HepG2 (cell line): ENCODE data around the gene AUP1. TPM values are rescaled to one million over a fixed set of nuclear protein-coding genes. Genes with fewer than 3 reads are reported as not detected.

Experiments used
- KLF12 ChIP-seq: sonication (generic); formaldehyde crosslinking; IDR thresholded peaks from 2 replicates; pipeline ENCODE4 v1.4.0; 2020; ENCODE audit warnings: missing genetic modification reagents, borderline replicate concordance
- KLF15 ChIP-seq: sonication (generic); formaldehyde crosslinking; IDR thresholded peaks from 2 replicates; pipeline ENCODE4 v1.8.1; 2023; ENCODE audit warnings: borderline replicate concordance, mild to moderate bottlenecking, inconsistent platforms, missing genetic modification reagents, mixed read lengths
- SMAD9 ChIP-seq: sonication (generic); formaldehyde crosslinking; IDR thresholded peaks from 2 replicates; pipeline ENCODE4 v1.5.1; 2020; ENCODE audit warnings: mild to moderate bottlenecking, missing genetic modification reagents
- SMYD3 ChIP-seq: sonication (generic); formaldehyde crosslinking; IDR thresholded peaks from 2 replicates; pipeline ENCODE4 v1.8.1; 2023; ENCODE audit warnings: mild to moderate bottlenecking, missing genetic modification reagents
- ZNF264 ChIP-seq: sonication (generic); formaldehyde crosslinking; IDR thresholded peaks from 2 replicates; pipeline ENCODE4 v1.4.0; 2020; ENCODE audit warnings: missing genetic modification reagents
- ZNF326 ChIP-seq: sonication (generic); formaldehyde crosslinking; IDR thresholded peaks from 2 replicates; pipeline ENCODE4 v1.4.0; 2020; ENCODE audit warnings: missing genetic modification reagents, borderline replicate concordance
- ZNF331 ChIP-seq: sonication (generic); formaldehyde crosslinking; IDR thresholded peaks from 2 replicates; pipeline ENCODE4 v1.4.0; 2020; ENCODE audit warnings: missing genetic modification reagents
- ZNF333 ChIP-seq: sonication (generic); formaldehyde crosslinking; IDR thresholded peaks from 2 replicates; pipeline ENCODE4 v1.4.0; 2020; ENCODE audit warnings: mild to moderate bottlenecking, missing genetic modification reagents, borderline replicate concordance
- ZNF496 ChIP-seq: sonication (generic); formaldehyde crosslinking; IDR thresholded peaks from 2 replicates; pipeline ENCODE4 v1.8.1; 2023; ENCODE audit warnings: mild to moderate bottlenecking, moderate library complexity, missing genetic modification reagents; ENCODE audit not compliant: insufficient replicate concordance
- ZNF546 ChIP-seq: sonication (generic); formaldehyde crosslinking; conservative IDR thresholded peaks from 2 replicates; pipeline ENCODE4 v1.8.1; 2023; ENCODE audit warnings: mild to moderate bottlenecking, missing genetic modification reagents
- polyA plus RNA-seq, 8 experiments: library from polyadenylated mRNA; depleted of rRNA in 3 of 8; stranded (reverse) in 7 of 8; unstranded in 1 of 8; fragments of >200 nt; fragmentation: Illumina TruSeq in 4 of 8; extraction: Trizol in 4 of 8; gene quantifications; 2 replicates each; pipeline versions ENCODE4 v1.2.1 to v1.2.3, GENCODE V29; 2011 to 2016; ENCODE audit warnings: low read depth in 4 of 8, missing spikeins in 1 of 8, mixed read lengths in 1 of 8; ENCODE audit not compliant: insufficient read depth in 1 of 8
- total RNA-seq, 5 experiments: library from RNA; depleted of rRNA; stranded (reverse); fragments of >200 nt; fragmentation: Illumina TruSeq; extraction: Trizol; gene quantifications; 2 replicates each; pipeline ENCODE4 v1.2.3, GENCODE V29; 2016; ENCODE audit warnings: low read depth in 1 of 5
- TF ChIP-seq, protein P1 (sequence below): sonication (generic); formaldehyde crosslinking; IDR thresholded peaks from 2 replicates; pipeline ENCODE4 v1.4.0; 2020; ENCODE audit warnings: mild to moderate bottlenecking, low read depth, missing genetic modification reagents
- TF ChIP-seq, protein P2 (sequence below), 2 experiments: sonication (generic) in 1 of 2; formaldehyde crosslinking in 1 of 2; IDR thresholded peaks; 2 replicates each; pipeline versions ENCODE4 v1.4.0 to v1.6.1; 2018 to 2020; ENCODE audit warnings: missing genetic modification reagents in 2 of 2, borderline replicate concordance in 1 of 2, low read depth in 1 of 2, mild to moderate bottlenecking in 1 of 2, missing biosample characterization in 1 of 2
- TF ChIP-seq, protein P3 (sequence below): sonication (generic); formaldehyde crosslinking; conservative IDR thresholded peaks from 2 replicates; pipeline ENCODE4 v1.4.0; 2020; ENCODE audit warnings: missing genetic modification reagents
- TF ChIP-seq, protein P4 (sequence below): sonication (generic); formaldehyde crosslinking; IDR thresholded peaks from 2 replicates; pipeline ENCODE4 v1.4.0; 2020; ENCODE audit warnings: mild to moderate bottlenecking, missing genetic modification reagents
- TF ChIP-seq, protein P5 (sequence below): sonication (generic); formaldehyde crosslinking; IDR thresholded peaks from 2 replicates; pipeline ENCODE4 v1.8.0; 2022; ENCODE audit warnings: low read depth, missing genetic modification reagents
- TF ChIP-seq, protein P6 (sequence below): sonication (generic); formaldehyde crosslinking; conservative IDR thresholded peaks from 2 replicates; pipeline ENCODE4 v1.8.0; 2022; ENCODE audit warnings: mild to moderate bottlenecking, moderate library complexity, missing genetic modification reagents

Gene AUP1
- total and polyA plus RNA-seq, 2 of the 13 experiments (the other 11 are each of a cell fraction or from before 2014, with no cell fraction given): 174 to 267 TPM

DNA sequence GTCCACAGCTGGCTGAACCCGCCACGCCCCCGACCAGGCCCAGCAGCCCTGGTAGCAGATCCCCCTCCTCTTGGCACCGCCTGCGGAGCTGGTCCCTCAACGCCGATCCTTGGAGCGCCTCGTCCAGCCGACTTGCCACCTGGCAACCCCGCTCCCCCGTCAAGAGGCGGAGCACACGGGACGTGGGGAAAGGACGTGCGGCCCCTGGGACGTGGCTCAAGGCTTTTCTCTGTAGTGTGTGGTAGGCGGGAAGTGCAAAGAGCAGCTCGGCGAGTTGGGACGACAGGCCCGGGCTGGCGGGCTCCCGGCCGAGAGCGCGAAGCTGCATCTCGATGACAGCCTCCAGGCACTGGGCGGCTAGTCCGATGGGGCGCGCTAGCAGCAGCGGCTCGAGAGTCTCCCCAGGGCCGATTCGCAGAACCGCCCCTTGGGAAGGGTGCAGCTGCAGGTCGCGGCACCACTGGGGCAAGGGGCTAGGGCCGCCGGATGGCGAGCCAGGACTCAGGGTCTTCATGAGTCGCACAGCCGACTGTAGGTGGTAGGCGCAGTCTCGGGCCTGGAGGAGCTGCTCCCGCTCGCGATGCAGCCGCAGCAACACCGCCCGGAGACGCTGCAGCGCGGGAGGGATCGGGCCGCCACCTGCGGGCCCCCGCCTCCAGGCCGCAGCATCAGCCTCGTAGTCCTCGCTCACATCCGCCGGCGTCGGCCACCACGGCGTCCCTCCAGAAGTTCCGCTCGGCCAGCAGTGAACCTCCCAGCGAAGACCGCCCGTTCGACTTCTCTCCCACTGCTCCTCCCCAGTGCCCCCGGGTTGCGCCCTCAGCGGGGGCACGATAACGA, 47.3 kb downstream of the AUP1 start (continued):
- TF ChIP-seq ZNF326 (CRISPR knock-in tag): no peak; the same call in 1 of the 2 replicates
- no peak for TF ChIP-seq KLF12
- no peak; the same call in 1 of the 2 replicates for TF ChIP-seq KLF15 (CRISPR knock-in tag)
- peak; percentile 25; the same call in 1 of the 2 replicates for TF ChIP-seq SMAD9 (CRISPR knock-in tag)
- TF ChIP-seq ZNF264 (CRISPR knock-in tag): 0 out of 2 replicates have a peak, but pooled peaks have one; percentile 39
- TF ChIP-seq, protein P1, sequence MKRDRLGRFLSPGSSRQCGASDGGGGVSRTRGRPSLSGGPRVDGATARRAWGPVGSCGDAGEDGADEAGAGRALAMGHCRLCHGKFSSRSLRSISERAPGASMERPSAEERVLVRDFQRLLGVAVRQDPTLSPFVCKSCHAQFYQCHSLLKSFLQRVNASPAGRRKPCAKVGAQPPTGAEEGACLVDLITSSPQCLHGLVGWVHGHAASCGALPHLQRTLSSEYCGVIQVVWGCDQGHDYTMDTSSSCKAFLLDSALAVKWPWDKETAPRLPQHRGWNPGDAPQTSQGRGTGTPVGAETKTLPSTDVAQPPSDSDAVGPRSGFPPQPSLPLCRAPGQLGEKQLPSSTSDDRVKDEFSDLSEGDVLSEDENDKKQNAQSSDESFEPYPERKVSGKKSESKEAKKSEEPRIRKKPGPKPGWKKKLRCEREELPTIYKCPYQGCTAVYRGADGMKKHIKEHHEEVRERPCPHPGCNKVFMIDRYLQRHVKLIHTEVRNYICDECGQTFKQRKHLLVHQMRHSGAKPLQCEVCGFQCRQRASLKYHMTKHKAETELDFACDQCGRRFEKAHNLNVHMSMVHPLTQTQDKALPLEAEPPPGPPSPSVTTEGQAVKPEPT (CRISPR knock-in tag): peak; percentile 68; the same call in 1 of the 2 replicates
- TF ChIP-seq, protein P2, sequence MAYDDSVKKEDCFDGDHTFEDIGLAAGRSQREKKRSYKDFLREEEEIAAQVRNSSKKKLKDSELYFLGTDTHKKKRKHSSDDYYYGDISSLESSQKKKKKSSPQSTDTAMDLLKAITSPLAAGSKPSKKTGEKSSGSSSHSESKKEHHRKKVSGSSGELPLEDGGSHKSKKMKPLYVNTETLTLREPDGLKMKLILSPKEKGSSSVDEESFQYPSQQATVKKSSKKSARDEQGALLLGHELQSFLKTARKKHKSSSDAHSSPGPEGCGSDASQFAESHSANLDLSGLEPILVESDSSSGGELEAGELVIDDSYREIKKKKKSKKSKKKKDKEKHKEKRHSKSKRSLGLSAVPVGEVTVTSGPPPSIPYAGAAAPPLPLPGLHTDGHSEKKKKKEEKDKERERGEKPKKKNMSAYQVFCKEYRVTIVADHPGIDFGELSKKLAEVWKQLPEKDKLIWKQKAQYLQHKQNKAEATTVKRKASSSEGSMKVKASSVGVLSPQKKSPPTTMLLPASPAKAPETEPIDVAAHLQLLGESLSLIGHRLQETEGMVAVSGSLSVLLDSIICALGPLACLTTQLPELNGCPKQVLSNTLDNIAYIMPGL (CRISPR knock-in tag; IDR thresholded peaks at IDR 0.05; ENCODE audit: borderline replicate concordance in 1 of 2, low read depth in 1 of 2): no peak
- TF ChIP-seq ZNF331: no peak
- no peak for TF ChIP-seq ZNF496 (CRISPR knock-in tag)
- peak; percentile 22 for TF ChIP-seq ZNF333 (CRISPR knock-in tag)
- TF ChIP-seq ZNF546 (CRISPR knock-in tag): no peak
- TF ChIP-seq, protein P3, sequence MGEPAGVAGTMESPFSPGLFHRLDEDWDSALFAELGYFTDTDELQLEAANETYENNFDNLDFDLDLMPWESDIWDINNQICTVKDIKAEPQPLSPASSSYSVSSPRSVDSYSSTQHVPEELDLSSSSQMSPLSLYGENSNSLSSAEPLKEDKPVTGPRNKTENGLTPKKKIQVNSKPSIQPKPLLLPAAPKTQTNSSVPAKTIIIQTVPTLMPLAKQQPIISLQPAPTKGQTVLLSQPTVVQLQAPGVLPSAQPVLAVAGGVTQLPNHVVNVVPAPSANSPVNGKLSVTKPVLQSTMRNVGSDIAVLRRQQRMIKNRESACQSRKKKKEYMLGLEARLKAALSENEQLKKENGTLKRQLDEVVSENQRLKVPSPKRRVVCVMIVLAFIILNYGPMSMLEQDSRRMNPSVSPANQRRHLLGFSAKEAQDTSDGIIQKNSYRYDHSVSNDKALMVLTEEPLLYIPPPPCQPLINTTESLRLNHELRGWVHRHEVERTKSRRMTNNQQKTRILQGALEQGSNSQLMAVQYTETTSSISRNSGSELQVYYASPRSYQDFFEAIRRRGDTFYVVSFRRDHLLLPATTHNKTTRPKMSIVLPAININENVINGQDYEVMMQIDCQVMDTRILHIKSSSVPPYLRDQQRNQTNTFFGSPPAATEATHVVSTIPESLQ (CRISPR knock-in tag): 0 out of 2 replicates have a peak, but pooled peaks have one; percentile 17
- TF ChIP-seq, protein P4, sequence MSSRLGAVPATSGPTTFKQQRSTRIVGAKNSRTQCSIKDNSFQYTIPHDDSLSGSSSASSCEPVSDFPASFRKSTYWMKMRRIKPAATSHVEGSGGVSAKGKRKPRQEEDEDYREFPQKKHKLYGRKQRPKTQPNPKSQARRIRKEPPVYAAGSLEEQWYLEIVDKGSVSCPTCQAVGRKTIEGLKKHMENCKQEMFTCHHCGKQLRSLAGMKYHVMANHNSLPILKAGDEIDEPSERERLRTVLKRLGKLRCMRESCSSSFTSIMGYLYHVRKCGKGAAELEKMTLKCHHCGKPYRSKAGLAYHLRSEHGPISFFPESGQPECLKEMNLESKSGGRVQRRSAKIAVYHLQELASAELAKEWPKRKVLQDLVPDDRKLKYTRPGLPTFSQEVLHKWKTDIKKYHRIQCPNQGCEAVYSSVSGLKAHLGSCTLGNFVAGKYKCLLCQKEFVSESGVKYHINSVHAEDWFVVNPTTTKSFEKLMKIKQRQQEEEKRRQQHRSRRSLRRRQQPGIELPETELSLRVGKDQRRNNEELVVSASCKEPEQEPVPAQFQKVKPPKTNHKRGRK (CRISPR knock-in tag): no peak
- TF ChIP-seq, protein P5, sequence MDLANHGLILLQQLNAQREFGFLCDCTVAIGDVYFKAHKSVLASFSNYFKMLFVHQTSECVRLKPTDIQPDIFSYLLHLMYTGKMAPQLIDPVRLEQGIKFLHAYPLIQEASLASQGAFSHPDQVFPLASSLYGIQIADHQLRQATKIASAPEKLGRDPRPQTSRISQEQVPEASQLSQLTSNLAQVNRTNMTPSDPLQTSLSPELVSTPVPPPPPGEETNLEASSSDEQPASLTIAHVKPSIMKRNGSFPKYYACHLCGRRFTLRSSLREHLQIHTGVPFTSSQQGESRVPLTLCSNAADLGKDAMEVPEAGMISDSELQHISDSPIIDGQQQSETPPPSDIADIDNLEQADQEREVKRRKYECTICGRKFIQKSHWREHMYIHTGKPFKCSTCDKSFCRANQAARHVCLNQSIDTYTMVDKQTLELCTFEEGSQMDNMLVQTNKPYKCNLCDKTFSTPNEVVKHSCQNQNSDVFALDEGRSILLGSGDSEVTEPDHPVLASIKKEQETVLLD (CRISPR knock-in tag): no peak
- TF ChIP-seq, protein P6, sequence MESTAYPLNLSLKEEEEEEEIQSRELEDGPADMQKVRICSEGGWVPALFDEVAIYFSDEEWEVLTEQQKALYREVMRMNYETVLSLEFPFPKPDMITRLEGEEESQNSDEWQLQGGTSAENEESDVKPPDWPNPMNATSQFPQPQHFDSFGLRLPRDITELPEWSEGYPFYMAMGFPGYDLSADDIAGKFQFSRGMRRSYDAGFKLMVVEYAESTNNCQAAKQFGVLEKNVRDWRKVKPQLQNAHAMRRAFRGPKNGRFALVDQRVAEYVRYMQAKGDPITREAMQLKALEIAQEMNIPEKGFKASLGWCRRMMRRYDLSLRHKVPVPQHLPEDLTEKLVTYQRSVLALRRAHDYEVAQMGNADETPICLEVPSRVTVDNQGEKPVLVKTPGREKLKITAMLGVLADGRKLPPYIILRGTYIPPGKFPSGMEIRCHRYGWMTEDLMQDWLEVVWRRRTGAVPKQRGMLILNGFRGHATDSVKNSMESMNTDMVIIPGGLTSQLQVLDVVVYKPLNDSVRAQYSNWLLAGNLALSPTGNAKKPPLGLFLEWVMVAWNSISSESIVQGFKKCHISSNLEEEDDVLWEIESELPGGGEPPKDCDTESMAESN: peak; percentile 72
- peak; percentile 61 for TF ChIP-seq SMYD3
